PC-3 (cell line): Measurements from ENCODE around the gene MBNL1.

ENCODE experiments used
- EZH2 ChIP-seq: fragments of 300-600 bp; sonication (generic); IDR thresholded peaks from one replicate; pipeline ENCODE4 v1.6.1; 2017; ENCODE audit warnings: antibody characterized with exemption, mild to moderate bottlenecking, low read length; ENCODE audit not compliant: unreplicated experiment
- EZH2phosphoT487 ChIP-seq: fragments of 300-600 bp; sonication (generic); IDR thresholded peaks from 2 replicates; pipeline ENCODE4 v1.6.1; 2018; ENCODE audit warnings: mild to moderate bottlenecking, antibody characterized with exemption, low read length, borderline replicate concordance
- TF ChIP-seq, protein P1 (sequence below): fragments of 300-600 bp; sonication (generic); conservative IDR thresholded peaks from 2 replicates; pipeline ENCODE4 v1.5.1; 2017; ENCODE audit warnings: antibody characterized with exemption, low read depth, mild to moderate bottlenecking, low read length

DNA sequence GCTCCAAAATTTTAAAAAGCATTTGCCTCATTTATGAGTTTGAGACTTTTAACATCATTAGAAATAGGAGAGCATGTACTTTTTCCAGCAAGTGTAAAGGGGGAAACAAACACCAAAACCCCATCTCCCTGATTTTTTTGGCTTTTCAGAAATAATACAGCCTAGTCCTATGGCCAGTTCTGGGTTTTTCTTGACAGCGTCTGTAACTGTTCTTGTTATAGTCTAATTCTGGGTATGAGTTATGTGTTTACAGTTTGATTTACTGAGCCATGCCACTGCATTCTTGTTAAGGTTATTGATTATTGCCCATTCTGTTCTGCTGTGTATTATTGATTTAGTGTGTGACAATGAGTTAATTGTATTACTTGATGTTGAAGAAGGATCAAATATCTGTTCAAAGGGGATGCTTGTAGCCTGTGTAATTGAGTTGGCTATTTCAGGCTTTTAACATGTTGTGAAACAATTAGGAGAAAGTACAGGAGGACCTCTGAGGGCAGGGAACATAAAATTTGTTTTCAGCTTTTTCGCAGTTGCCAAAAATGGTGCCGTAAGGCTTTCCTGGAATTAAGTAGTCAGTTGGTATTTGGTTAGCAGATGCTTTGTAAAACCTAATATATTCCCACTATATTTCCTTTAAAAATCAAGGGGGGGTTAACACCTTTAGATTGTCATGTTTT, 46.1 kb downstream of the MBNL1 start:
- TF ChIP-seq, protein P1, sequence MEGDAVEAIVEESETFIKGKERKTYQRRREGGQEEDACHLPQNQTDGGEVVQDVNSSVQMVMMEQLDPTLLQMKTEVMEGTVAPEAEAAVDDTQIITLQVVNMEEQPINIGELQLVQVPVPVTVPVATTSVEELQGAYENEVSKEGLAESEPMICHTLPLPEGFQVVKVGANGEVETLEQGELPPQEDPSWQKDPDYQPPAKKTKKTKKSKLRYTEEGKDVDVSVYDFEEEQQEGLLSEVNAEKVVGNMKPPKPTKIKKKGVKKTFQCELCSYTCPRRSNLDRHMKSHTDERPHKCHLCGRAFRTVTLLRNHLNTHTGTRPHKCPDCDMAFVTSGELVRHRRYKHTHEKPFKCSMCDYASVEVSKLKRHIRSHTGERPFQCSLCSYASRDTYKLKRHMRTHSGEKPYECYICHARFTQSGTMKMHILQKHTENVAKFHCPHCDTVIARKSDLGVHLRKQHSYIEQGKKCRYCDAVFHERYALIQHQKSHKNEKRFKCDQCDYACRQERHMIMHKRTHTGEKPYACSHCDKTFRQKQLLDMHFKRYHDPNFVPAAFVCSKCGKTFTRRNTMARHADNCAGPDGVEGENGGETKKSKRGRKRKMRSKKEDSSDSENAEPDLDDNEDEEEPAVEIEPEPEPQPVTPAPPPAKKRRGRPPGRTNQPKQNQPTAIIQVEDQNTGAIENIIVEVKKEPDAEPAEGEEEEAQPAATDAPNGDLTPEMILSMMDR, result no peak
- TF ChIP-seq EZH2phosphoT487, result no peak
- no peak for TF ChIP-seq EZH2
